IgD-negative memory B cell (primary cell): ENCODE measurements around the gene RAD51B. TPM values are rescaled to one million over a fixed set of nuclear protein-coding genes. Genes with fewer than 3 reads are reported as not detected.
A peak's percentile ranks its signal among the peaks of the same experiment; 100 is the strongest.

ENCODE experiments used
- H3K27ac Mint-ChIP-seq, 3 donors: one replicate each; pipeline ENCODE4 v1.8.0; 2020 to 2022; ENCODE audit warnings: mild to moderate bottlenecking in 3 of 3, mixed read lengths in 3 of 3, moderate library complexity in 1 of 3
- H3K27me3 Mint-ChIP-seq: one replicate; pipeline ENCODE4 v1.8.0; 2021; ENCODE audit warnings: mixed read lengths
- H3K36me3 Mint-ChIP-seq: one replicate; pipeline ENCODE4 v1.8.0; 2020; ENCODE audit warnings: mild to moderate bottlenecking, mixed read lengths
- H3K4me1 Mint-ChIP-seq, 3 donors: one replicate each; pipeline ENCODE4 v1.8.0; 2020 to 2022; ENCODE audit warnings: mixed read lengths in 3 of 3, mild to moderate bottlenecking in 1 of 3
- H3K4me3 Mint-ChIP-seq, 4 donors: one replicate each; pipeline ENCODE4 v1.8.0; 2020 to 2022; ENCODE audit warnings: mild to moderate bottlenecking in 4 of 4, mixed read lengths in 4 of 4, moderate library complexity in 3 of 4
- H3K9me3 Mint-ChIP-seq, 3 donors: one replicate each; pipeline ENCODE4 v1.8.0; 2020 to 2021; ENCODE audit warnings: mixed read lengths in 3 of 3, mild to moderate bottlenecking in 1 of 3
- polyA plus RNA-seq: library from polyadenylated mRNA; unstranded; fragments of 300-500 nt; fragmentation: Illumina TruSeq; gene quantifications from one replicate; pipeline ENCODE4 v1.2.3, GENCODE V29; 2021

Gene RAD51B
- polyA plus RNA-seq, 1 donor from 2014 or later, result 24.9 TPM

GRCh38 chr14:68148276-68148675 lies 328.7 kb downstream of the RAD51B start:
- peaks cover 10% of the 10 kb centered on the region for H3K36me3 Mint-ChIP-seq
- no peak overlapping the region for H3K27ac Mint-ChIP-seq
- H3K27me3 Mint-ChIP-seq, result no peaks in the 10 kb centered on the region
- H3K9me3 Mint-ChIP-seq, result peaks cover 4 to 35% (median 10%) of the 10 kb centered on the region in 3 donors
- H3K4me3 Mint-ChIP-seq, result no peak overlapping the region
- peaks cover under 1 to 2% (median 1%) of the 10 kb centered on the region in 3 donors for H3K4me1 Mint-ChIP-seq

- Mint-ChIP-seq H3K9me3 (peaks cover 4 to 35% (median 13%) of the 10 kb centered on the region in 3 donors), H3K4me1 (peaks cover 3 to 6% (median 4%) of the 10 kb centered on the region in 3 donors), H3K4me3 (no peak overlapping the region), H3K27me3 (no peaks in the 10 kb centered on the region), H3K36me3 (peaks cover 10% of the 10 kb centered on the region), H3K27ac (no peak overlapping the region)
Measured at GRCh38 chr14:68148763-68149162, 329.2 kb downstream of the RAD51B start.

GRCh38 chr14:68153275-68153674 lies 333.7 kb downstream of the RAD51B start:
- H3K4me1 Mint-ChIP-seq, result peaks cover 4 to 10% (median 4%) of the 10 kb centered on the region in 3 donors
- peaks cover 10% of the 10 kb centered on the region for H3K36me3 Mint-ChIP-seq
- peaks cover 4 to 29% (median 13%) of the 10 kb centered on the region in 3 donors for H3K9me3 Mint-ChIP-seq
- H3K27me3 Mint-ChIP-seq, result no peaks in the 10 kb centered on the region
- H3K4me3 Mint-ChIP-seq, result peak overlapping the region in 1 of 4 donors; percentile 47
- H3K27ac Mint-ChIP-seq, result no peak overlapping the region

GRCh38 chr14:68154275-68154674 lies 334.7 kb downstream of the RAD51B start:
- Mint-ChIP-seq H3K27ac (no peak overlapping the region), H3K27me3 (no peaks in the 10 kb centered on the region)

GRCh38 chr14:68157971-68158371 lies 338.4 kb downstream of the RAD51B start:
- no peak overlapping the region for H3K27ac Mint-ChIP-seq

More at GRCh38 chr14:68154275-68154674, 334.7 kb downstream of the RAD51B start:
- H3K9me3 Mint-ChIP-seq, result peaks cover 2 to 20% (median 9%) of the 10 kb centered on the region in 3 donors
- H3K36me3 Mint-ChIP-seq, result peaks cover 7% of the 10 kb centered on the region
- H3K4me3 Mint-ChIP-seq, result no peak overlapping the region
- H3K4me1 Mint-ChIP-seq, result peaks cover 4 to 10% (median 4%) of the 10 kb centered on the region in 3 donors

GRCh38 chr14:68158640-68159039 lies 339.1 kb downstream of the RAD51B start:
- Mint-ChIP-seq H3K27me3 (no peaks in the 10 kb centered on the region), H3K4me1 (peaks cover 0 to 5% (median 1%) of the 10 kb centered on the region in 3 donors), H3K36me3 (no peaks in the 10 kb centered on the region), H3K4me3 (no peak overlapping the region), H3K27ac (peak overlapping the region in 1 of 3 donors; percentile 8), H3K9me3 (no peaks in the 10 kb centered on the region)

More at GRCh38 chr14:68157971-68158371, 338.4 kb downstream of the RAD51B start:
- peaks cover 4 to 10% (median 4%) of the 10 kb centered on the region in 3 donors for H3K4me1 Mint-ChIP-seq
- H3K36me3 Mint-ChIP-seq, result no peaks in the 10 kb centered on the region
- H3K4me3 Mint-ChIP-seq, result no peak overlapping the region
- no peaks in the 10 kb centered on the region for H3K27me3 Mint-ChIP-seq
- H3K9me3 Mint-ChIP-seq, result peaks cover 0 to 5% (median 0%) of the 10 kb centered on the region in 3 donors

- no peaks in the 10 kb centered on the region for H3K9me3 Mint-ChIP-seq
Measured at GRCh38 chr14:68159701-68160633, 340.4 kb downstream of the RAD51B start.

GRCh38 chr14:68160779-68161546 lies 341.4 kb downstream of the RAD51B start:
- peak overlapping the region in 1 of 3 donors; percentile 18 for H3K27ac Mint-ChIP-seq
- H3K9me3 Mint-ChIP-seq, result no peaks in the 10 kb centered on the region
- H3K4me3 Mint-ChIP-seq, result no peak overlapping the region
- H3K36me3 Mint-ChIP-seq, result no peaks in the 10 kb centered on the region
- no peaks in the 10 kb centered on the region for H3K4me1 Mint-ChIP-seq
- H3K27me3 Mint-ChIP-seq, result no peaks in the 10 kb centered on the region

More at GRCh38 chr14:68159701-68160633, 340.4 kb downstream of the RAD51B start:
- H3K36me3 Mint-ChIP-seq, result no peaks in the 10 kb centered on the region
- no peaks in the 10 kb centered on the region for H3K4me1 Mint-ChIP-seq
- no peak overlapping the region for H3K4me3 Mint-ChIP-seq
- no peaks in the 10 kb centered on the region for H3K27me3 Mint-ChIP-seq
- no peak overlapping the region for H3K27ac Mint-ChIP-seq

- H3K27ac Mint-ChIP-seq, result no peak overlapping the region
- H3K4me1 Mint-ChIP-seq, result no peaks in the 10 kb centered on the region
- no peaks in the 10 kb centered on the region for H3K9me3 Mint-ChIP-seq
- H3K36me3 Mint-ChIP-seq, result peaks cover 2% of the 10 kb centered on the region
- H3K4me3 Mint-ChIP-seq, result no peak overlapping the region
- H3K27me3 Mint-ChIP-seq, result no peaks in the 10 kb centered on the region
Measured at GRCh38 chr14:68162887-68163286, 343.3 kb downstream of the RAD51B start.

- Mint-ChIP-seq H3K4me3 (no peak overlapping the region), H3K4me1 (no peaks in the 10 kb centered on the region), H3K36me3 (peaks cover 2% of the 10 kb centered on the region)
Measured at GRCh38 chr14:68164711-68165113, 345.1 kb downstream of the RAD51B start.

GRCh38 chr14:68165274-68165843 lies 345.8 kb downstream of the RAD51B start:
- Mint-ChIP-seq H3K36me3 (peaks cover 2% of the 10 kb centered on the region), H3K9me3 (no peaks in the 10 kb centered on the region), H3K27me3 (no peaks in the 10 kb centered on the region), H3K4me3 (no peak overlapping the region), H3K27ac (no peak overlapping the region), H3K4me1 (no peaks in the 10 kb centered on the region)

More at GRCh38 chr14:68164711-68165113, 345.1 kb downstream of the RAD51B start:
- no peak overlapping the region for H3K27ac Mint-ChIP-seq
- H3K9me3 Mint-ChIP-seq, result no peaks in the 10 kb centered on the region
- H3K27me3 Mint-ChIP-seq, result no peaks in the 10 kb centered on the region

GRCh38 chr14:68166731-68167382 lies 347.3 kb downstream of the RAD51B start:
- Mint-ChIP-seq H3K27me3 (no peaks in the 10 kb centered on the region), H3K4me3 (no peak overlapping the region), H3K36me3 (peaks cover 3% of the 10 kb centered on the region), H3K4me1 (no peaks in the 10 kb centered on the region), H3K9me3 (no peaks in the 10 kb centered on the region), H3K27ac (no peak overlapping the region)

- H3K9me3 Mint-ChIP-seq, result no peaks in the 10 kb centered on the region
- H3K27me3 Mint-ChIP-seq, result no peaks in the 10 kb centered on the region
- H3K4me3 Mint-ChIP-seq, result no peak overlapping the region
- H3K36me3 Mint-ChIP-seq, result peaks cover 6% of the 10 kb centered on the region
- H3K4me1 Mint-ChIP-seq, result no peaks in the 10 kb centered on the region
- H3K27ac Mint-ChIP-seq, result no peak overlapping the region
Measured at GRCh38 chr14:68167383-68168087, 348.0 kb downstream of the RAD51B start.
